Common myeloid progenitor, CD34-positive (primary cell): ENCODE data around the gene AHDC1.

Source experiments
- CTCF ChIA-PET: fragments of 350-600 bp; sonication (Branson Sonifier 250); formaldehyde crosslinking; loops from one replicate; lab custom pipeline; 2021; ENCODE audit warnings: antibody characterized with exemption; lab: Charles Lee
- POLR2A ChIA-PET: fragments of 350-600 bp; sonication (Branson Sonifier 250); formaldehyde crosslinking; loops from one replicate; lab custom pipeline; 2021; ENCODE audit warnings: antibody characterized with exemption; lab: Charles Lee
- DNase-seq, 3 donors: peaks; one replicate each; pipeline versions ENCODE4 v3.0.0 to v3.0.0-alpha.2; 2013
- H3K27ac ChIP-seq, 2 experiments: 1 replicate in 1 of 2; 2 replicates in 1 of 2; pipeline ENCODE4 v1.7.0; 2013; ENCODE audit warnings: inconsistent platforms in 2 of 2, low read length in 2 of 2, mild to moderate bottlenecking in 2 of 2, low read depth in 1 of 2, moderate library complexity in 1 of 2; ENCODE audit not compliant: severe bottlenecking in 2 of 2, insufficient read depth in 1 of 2, poor library complexity in 1 of 2
- H3K27me3 ChIP-seq, 5 experiments: replicated peaks in 2 of 5; 1 replicate in 3 of 5; 2 replicates in 2 of 5; pipeline versions ENCODE4 v1.6.1 to v1.7.0; 2013; ENCODE audit warnings: low read length in 4 of 5, mild to moderate bottlenecking in 2 of 5, moderate library complexity in 2 of 5, inconsistent platforms in 1 of 5; ENCODE audit not compliant: insufficient read depth in 5 of 5, control insufficient read depth in 4 of 5
- H3K36me3 ChIP-seq, 4 experiments: 1 replicate in 2 of 4; 2 replicates in 2 of 4; pipeline versions ENCODE4 v1.6.1 to v1.7.0; 2013; ENCODE audit warnings: low read length in 3 of 4, control low read depth in 1 of 4, mild to moderate bottlenecking in 1 of 4; ENCODE audit not compliant: control insufficient read depth in 4 of 4, insufficient read depth in 4 of 4
- H3K4me1 ChIP-seq, 4 experiments: 1 replicate in 3 of 4; 2 replicates in 1 of 4; pipeline versions ENCODE4 v1.6.1 to v1.7.1; 2013; ENCODE audit warnings: low read length in 3 of 4, mild to moderate bottlenecking in 3 of 4, control low read depth in 1 of 4, inconsistent platforms in 1 of 4, moderate library complexity in 1 of 4; ENCODE audit not compliant: control insufficient read depth in 4 of 4, insufficient read depth in 4 of 4; ENCODE audit errors: control extremely low read depth in 1 of 4
- H3K4me3 ChIP-seq, 7 experiments: 1 replicate in 4 of 7; 2 replicates in 3 of 7; pipeline versions ENCODE4 v1.5.1 to v1.7.0; 2013; ENCODE audit warnings: mild to moderate bottlenecking in 7 of 7, low read length in 6 of 7, moderate library complexity in 6 of 7, inconsistent platforms in 2 of 7, low read depth in 2 of 7, control low read depth in 1 of 7; ENCODE audit not compliant: insufficient read depth in 4 of 7, control insufficient read depth in 1 of 7; ENCODE audit errors: extremely low read depth in 1 of 7
- H3K9me3 ChIP-seq, 5 experiments: 1 replicate in 4 of 5; 2 replicates in 1 of 5; pipeline versions ENCODE4 v1.6.1 to v1.7.1; 2013; ENCODE audit warnings: low read length in 4 of 5, mild to moderate bottlenecking in 2 of 5, inconsistent platforms in 1 of 5, low read depth in 1 of 5, moderate library complexity in 1 of 5; ENCODE audit not compliant: control insufficient read depth in 4 of 5, insufficient read depth in 2 of 5; ENCODE audit errors: control extremely low read depth in 1 of 5
- WGBS: methylation state at CpG from one replicate; pipeline ENCODE4 v1.1.5; 2013; ENCODE audit not compliant: insufficient coverage; 5-methylcytosine and 5-hydroxymethylcytosine counted together

AHDC1 gene

GRCh38 chr1:27602462-27603308 is 1.3 kb downstream of the AHDC1 start:
- ChIA-PET POLR2A (interaction anchor here (1.3 to 1.8 kb wide), 3 partner anchors 34 to 113 kb away, joined by 4 to 5 read pairs (median 4); partner anchors contain the start of gene WASF2), CTCF (interaction anchor here (0.9 to 5.5 kb wide), 10 partner anchors 19 to 301 kb away, joined by 3 to 44 read pairs (median 4); no protein-coding TSS in a partner anchor)
- peak; percentile 21 to 66 (median 64) for DNase-seq
- Histone ChIP-seq H3K4me3 (peak overlapping the region; percentile 74 to 89 (median 83)), H3K27me3 (no peaks in the 10 kb centered on the region), H3K9me3 (no peaks in the 10 kb centered on the region), H3K27ac (peak overlapping the region in 1 of 2 experiments; percentile 79), H3K4me1 (peaks cover 3 to 85% (median 79%) of the 10 kb centered on the region in 4 experiments), H3K36me3 (no peaks in the 10 kb centered on the region)
- WGBS = 0% methylated on average over 16 of the region's 54 CpGs

GRCh38 chr1:27601771-27602461 is 2.0 kb downstream of the AHDC1 start:
- H3K4me1 ChIP-seq = peaks cover 3 to 85% (median 80%) of the 10 kb centered on the region in 4 experiments

GRCh38 chr1:27601321-27601770 is 2.6 kb downstream of the AHDC1 start:
- Histone ChIP-seq H3K36me3 (no peaks in the 10 kb centered on the region), H3K27ac (peak overlapping the region in 1 of 2 experiments; percentile 54), H3K4me3 (peak overlapping the region in 5 of 7 experiments; percentile 57 to 89 (median 81)), H3K4me1 (peaks cover 8 to 85% (median 80%) of the 10 kb centered on the region in 4 experiments), H3K9me3 (no peaks in the 10 kb centered on the region), H3K27me3 (no peaks in the 10 kb centered on the region)
- DNase-seq = peak in 1 of 3 donors; percentile 39
- ChIA-PET CTCF (interaction anchor here (0.7 to 5.5 kb wide), 17 partner anchors 15 to 300 kb away, joined by 3 to 44 read pairs (median 4); no protein-coding TSS in a partner anchor), POLR2A (interaction anchor here (1.3 to 1.8 kb wide), 3 partner anchors 33 to 112 kb away, joined by 4 to 5 read pairs (median 4); partner anchors contain the start of gene WASF2)

More at GRCh38 chr1:27601771-27602461, 2.0 kb downstream of the AHDC1 start:
- H3K9me3 ChIP-seq = no peaks in the 10 kb centered on the region
- H3K36me3 ChIP-seq = no peaks in the 10 kb centered on the region
- H3K27me3 ChIP-seq = no peaks in the 10 kb centered on the region
- POLR2A ChIA-PET = interaction anchor here (1.3 to 1.8 kb wide), 3 partner anchors 33 to 112 kb away, joined by 4 to 5 read pairs (median 4); partner anchors contain the start of gene WASF2
- DNase-seq = peak in 2 of 3 donors; percentile 34 to 56
- H3K27ac ChIP-seq = peak overlapping the region in 1 of 2 experiments; percentile 70
- CTCF ChIA-PET = interaction anchor here (0.7 to 5.5 kb wide), 15 partner anchors 14 to 300 kb away, joined by 3 to 44 read pairs (median 4); no protein-coding TSS in a partner anchor
- 3% methylated on average over 23 of the region's 23 CpGs for WGBS
- H3K4me3 ChIP-seq = peak overlapping the region; percentile 39 to 89 (median 81)

- peak; percentile 48 to 71 (median 60) for DNase-seq
- ChIA-PET POLR2A (interaction anchor here (1.8 kb wide), 1 partner anchor 111 kb away, joined by 4 read pairs; the partner anchor contains the start of gene WASF2), CTCF (interaction anchor here (0.8 to 5.5 kb wide), 17 partner anchors 9 to 223 kb away, joined by 3 to 44 read pairs (median 4); no protein-coding TSS in a partner anchor)
- WGBS = 82% methylated on average over 2 of the region's 3 CpGs
- Histone ChIP-seq H3K4me3 (peak overlapping the region in 2 of 7 experiments; percentile 48 to 83), H3K36me3 (no peaks in the 10 kb centered on the region), H3K9me3 (no peaks in the 10 kb centered on the region), H3K4me1 (peaks cover 9 to 85% (median 80%) of the 10 kb centered on the region in 4 experiments), H3K27ac (peak overlapping the region in 1 of 2 experiments; percentile 49), H3K27me3 (no peaks in the 10 kb centered on the region)
Observed at GRCh38 chr1:27600498-27601175, 3.3 kb downstream of the AHDC1 start.

GRCh38 chr1:27599605-27600497 is 4.1 kb downstream of the AHDC1 start:
- H3K9me3 ChIP-seq = no peaks in the 10 kb centered on the region
- WGBS = 30% methylated on average over 6 of the region's 9 CpGs
- ChIA-PET POLR2A (interaction anchor here (0.6 to 0.9 kb wide), 3 partner anchors 19 to 66 kb away, joined by 3 read pairs; no protein-coding TSS in a partner anchor), CTCF (interaction anchor here (0.8 to 5.5 kb wide), 17 partner anchors 9 to 223 kb away, joined by 3 to 44 read pairs (median 5); no protein-coding TSS in a partner anchor)
- H3K27ac ChIP-seq = peak overlapping the region in 1 of 2 experiments; percentile 49
- peak overlapping the region in 6 of 7 experiments; percentile 15 to 83 (median 42) for H3K4me3 ChIP-seq
- H3K27me3 ChIP-seq = no peaks in the 10 kb centered on the region
- DNase-seq = no peak
- H3K4me1 ChIP-seq = peaks cover 10 to 85% (median 82%) of the 10 kb centered on the region in 4 experiments
- H3K36me3 ChIP-seq = no peaks in the 10 kb centered on the region
